ENCODE measurements around the gene RAD50. TPM values are rescaled to one million over a fixed set of nuclear protein-coding genes. Genes with fewer than 3 reads are reported as not detected.
"Not testable (repeated sequence)": the region's sequence is repeated elsewhere in the genome, so short reads cannot be mapped to it uniquely, and the experiment has no call there.

Gene RAD50
- total RNA-seq, 6 experiments from 2014 or later: 11.6 to 27.7 (median 12.8) TPM

GRCh38 chr5:132687995-132688394 is 131.2 kb downstream of the RAD50 start:
- Mint-ChIP-seq H3K9me3 (no peaks in the 10 kb centered on the region), H3K36me3 (ENCODE audit: low read depth) (peaks cover 5% of the 10 kb centered on the region; the same call in 1 of the 2 replicates), H3K4me3 (no peak overlapping the region), H3K27me3 (ENCODE audit: insufficient read depth) (peaks cover 2% of the 10 kb centered on the region), H3K27ac (no peak overlapping the region), H3K4me1 (ENCODE audit: low read depth) (peaks cover 9% of the 10 kb centered on the region)
- no peak for TF ChIP-seq CTCF (IDR thresholded peaks at IDR 0.05)
- no peak for DNase-seq

GRCh38 chr5:132688536-132689339 is 132.0 kb downstream of the RAD50 start:
- H3K4me1 Mint-ChIP-seq (ENCODE audit: low read depth): peaks cover 9% of the 10 kb centered on the region
- H3K27me3 Mint-ChIP-seq (ENCODE audit: insufficient read depth): peaks cover 2% of the 10 kb centered on the region
- TF ChIP-seq CTCF (IDR thresholded peaks at IDR 0.05): no peak
- no peak overlapping the region for H3K4me3 Mint-ChIP-seq
- peaks cover 5% of the 10 kb centered on the region; the same call in 1 of the 2 replicates for H3K36me3 Mint-ChIP-seq (ENCODE audit: low read depth)
- H3K27ac Mint-ChIP-seq: no peak overlapping the region
- DNase-seq: no peak
- H3K9me3 Mint-ChIP-seq: no peaks in the 10 kb centered on the region

GRCh38 chr5:132689513-132689912 is 132.7 kb downstream of the RAD50 start:
- H3K27ac Mint-ChIP-seq: no peak overlapping the region
- peaks cover 2% of the 10 kb centered on the region for H3K27me3 Mint-ChIP-seq (ENCODE audit: insufficient read depth)
- H3K36me3 Mint-ChIP-seq (ENCODE audit: low read depth): peaks cover 5% of the 10 kb centered on the region; the same call in 1 of the 2 replicates
- TF ChIP-seq CTCF (IDR thresholded peaks at IDR 0.05): no peak
- DNase-seq: no peak
- no peak overlapping the region for H3K4me3 Mint-ChIP-seq
- H3K4me1 Mint-ChIP-seq (ENCODE audit: low read depth): peaks cover 9% of the 10 kb centered on the region
- H3K9me3 Mint-ChIP-seq: no peaks in the 10 kb centered on the region

- Mint-ChIP-seq H3K4me1 (ENCODE audit: low read depth) (peaks cover 9% of the 10 kb centered on the region), H3K9me3 (no peaks in the 10 kb centered on the region), H3K27ac (no peak overlapping the region), H3K27me3 (ENCODE audit: insufficient read depth) (peaks cover 2% of the 10 kb centered on the region), H3K36me3 (ENCODE audit: low read depth) (peaks cover 5% of the 10 kb centered on the region; the same call in 1 of the 2 replicates), H3K4me3 (no peak overlapping the region)
- DNase-seq: no peak
- no peak for TF ChIP-seq CTCF (IDR thresholded peaks at IDR 0.05)
These were observed 133.4 kb downstream of the RAD50 start for GRCh38 chr5:132690156-132690555.

GRCh38 chr5:132691755-132692631 is 135.2 kb downstream of the RAD50 start:
- H3K4me1 Mint-ChIP-seq (ENCODE audit: low read depth); H3K9me3 Mint-ChIP-seq; H3K27me3 Mint-ChIP-seq (ENCODE audit: insufficient read depth); H3K4me3 Mint-ChIP-seq; H3K36me3 Mint-ChIP-seq (ENCODE audit: low read depth); H3K27ac Mint-ChIP-seq; DNase-seq: not testable (repeated sequence)

- TF ChIP-seq CTCF (IDR thresholded peaks at IDR 0.05): no peak
- Mint-ChIP-seq H3K36me3 (ENCODE audit: low read depth) (peaks cover 5% of the 10 kb centered on the region; the same call in 1 of the 2 replicates), H3K9me3 (no peaks in the 10 kb centered on the region), H3K27ac (no peak overlapping the region), H3K4me3 (no peak overlapping the region), H3K27me3 (ENCODE audit: insufficient read depth) (peaks cover 2% of the 10 kb centered on the region; the same call in 1 of the 2 replicates), H3K4me1 (ENCODE audit: low read depth) (peaks cover 9% of the 10 kb centered on the region)
- DNase-seq: no peak
These were observed 135.8 kb downstream of the RAD50 start for GRCh38 chr5:132692632-132692967.

Data from HFFc6 (cell line).